ENCODE measurements around the gene CARNS1.
"Not testable (repeated sequence)": the region's sequence is repeated elsewhere in the genome, so short reads cannot be mapped to it uniquely, and the experiment has no call there.

CARNS1 gene

DNA sequence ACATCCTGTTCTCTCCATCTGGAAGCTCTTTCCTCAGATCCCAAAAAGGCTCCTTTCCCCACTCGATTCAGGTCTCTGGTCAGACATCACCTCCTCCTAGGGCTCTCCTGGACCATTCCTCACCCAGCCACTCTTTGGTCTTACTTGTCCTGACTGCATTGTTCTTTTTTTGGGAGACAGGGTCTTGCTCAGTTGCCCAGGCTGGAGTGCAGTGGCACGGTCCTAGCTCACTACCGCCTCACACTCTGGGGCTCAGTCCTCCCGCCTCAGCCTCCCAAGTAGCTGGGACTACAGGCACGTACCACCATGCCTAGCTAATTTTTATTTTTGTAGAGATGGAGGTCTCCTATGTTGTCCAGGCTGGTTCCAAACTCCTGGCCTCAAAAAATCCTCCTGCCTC lies 30.0 kb downstream of the CARNS1 start:
- no peak for DNase-seq

DNA sequence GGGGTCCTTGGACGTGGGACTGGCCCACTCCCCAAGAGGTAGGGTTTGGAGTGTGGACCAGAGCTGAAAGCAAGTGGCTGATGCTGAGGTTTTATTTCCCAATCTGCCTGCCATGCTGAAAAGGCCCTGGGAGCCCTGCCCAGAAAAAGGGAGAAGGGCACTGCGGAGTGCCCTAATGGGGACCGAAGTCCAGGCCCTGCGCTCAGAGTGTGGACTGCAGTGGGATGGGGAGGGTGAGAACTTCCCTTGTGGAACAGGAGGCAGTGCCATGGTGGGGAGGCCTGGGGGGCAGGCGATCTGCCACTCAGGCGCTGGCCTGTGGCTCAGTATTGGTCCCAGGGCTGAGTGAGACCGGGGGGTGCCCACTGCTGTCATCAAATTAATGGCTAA lies 32.7 kb downstream of the CARNS1 start:
- DNase-seq = no peak

DNA sequence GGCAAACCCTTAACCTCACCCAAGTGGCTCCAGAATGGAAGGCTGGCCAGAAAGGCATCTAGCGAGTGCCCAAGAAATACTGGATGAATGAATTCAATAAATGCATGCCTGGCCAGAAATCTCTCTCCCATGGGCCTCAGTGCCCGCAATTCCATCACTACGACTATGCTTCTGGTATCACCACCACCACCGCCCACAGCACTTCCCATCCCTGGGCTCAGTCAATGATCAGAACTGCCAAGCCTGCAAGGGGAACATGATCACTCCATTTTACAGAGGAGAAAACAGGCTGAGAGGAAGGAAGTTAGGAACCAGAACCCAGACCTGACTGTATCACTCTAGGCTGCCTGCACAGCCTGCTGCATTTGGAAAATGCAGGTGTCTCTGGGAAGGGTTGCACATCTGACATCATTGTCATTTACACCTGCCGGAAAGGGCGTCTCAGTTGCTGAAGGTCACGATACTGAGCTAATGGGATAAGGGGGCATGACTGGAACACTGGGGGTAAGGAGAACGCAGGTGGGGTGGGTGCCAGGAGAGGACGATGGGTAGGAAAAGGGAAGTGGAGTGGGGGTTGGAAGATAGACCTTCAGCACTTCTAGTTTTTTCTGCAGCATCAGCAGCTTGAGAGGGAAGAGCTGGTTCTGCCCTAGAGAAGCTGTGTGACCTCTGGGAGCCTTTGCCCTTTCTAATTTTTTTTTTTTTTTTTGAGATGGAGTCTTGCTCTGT lies 33.8 kb downstream of the CARNS1 start:
- DNase-seq = no peak

DNA sequence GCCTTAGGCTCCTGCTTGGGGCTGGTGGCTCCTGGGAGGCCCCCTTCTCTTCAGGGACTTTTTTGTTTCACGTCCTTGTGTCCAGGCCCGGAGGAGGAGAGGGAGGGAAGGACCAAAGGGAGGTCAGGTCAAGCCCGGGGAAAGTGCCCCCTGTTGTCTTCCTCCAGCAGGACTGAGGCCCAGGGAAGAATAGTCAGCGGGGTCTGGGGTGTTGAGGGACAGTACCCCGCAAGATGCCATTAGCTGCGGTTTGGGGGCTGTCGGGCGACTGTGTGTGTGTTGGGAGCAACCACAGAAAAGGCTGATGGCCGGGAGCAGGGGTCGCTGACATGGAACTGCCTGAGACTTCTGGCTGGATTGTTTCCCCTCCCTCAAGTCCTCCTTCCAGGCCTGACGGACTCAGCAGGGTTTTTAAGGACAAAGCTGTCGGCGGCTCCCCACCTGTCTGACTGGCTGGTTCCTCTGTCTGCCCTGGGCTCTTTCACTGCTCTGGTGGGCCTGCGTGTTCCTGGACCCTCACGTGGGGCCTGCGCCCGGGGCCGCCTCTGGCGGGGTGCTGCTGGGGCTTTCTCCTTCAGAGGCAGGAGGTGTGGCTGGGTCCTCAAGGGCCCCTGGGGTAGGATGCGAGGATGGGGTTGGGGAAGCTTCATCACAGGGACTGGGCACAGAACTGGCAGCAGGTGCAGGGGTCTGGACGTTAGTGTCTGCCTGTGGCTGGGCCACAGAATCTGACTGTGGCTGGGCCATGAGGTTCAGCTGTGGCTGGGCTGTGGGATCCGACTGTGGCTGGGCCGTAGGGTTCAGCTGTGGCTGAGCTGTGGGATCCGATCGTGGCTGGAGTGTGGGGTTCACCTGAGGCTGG lies 35.5 kb downstream of the CARNS1 start:
- DNase-seq = no peak

DNA sequence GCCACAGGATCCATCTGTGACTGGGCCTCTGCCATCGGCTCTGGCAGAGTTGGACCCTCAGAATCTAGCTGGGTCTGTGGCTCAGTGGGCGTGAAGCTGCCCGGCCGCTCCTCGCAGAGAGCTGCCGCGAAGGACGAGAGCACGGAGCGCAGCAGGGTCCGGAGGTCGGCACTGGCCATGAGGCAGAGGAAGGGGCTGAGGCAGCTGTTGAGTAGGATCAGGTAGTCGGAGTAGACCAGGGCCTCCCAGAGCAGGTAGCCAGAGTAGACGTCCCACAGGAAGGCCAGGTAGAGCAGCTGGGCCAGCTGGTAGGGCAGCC lies 36.1 kb downstream of the CARNS1 start:
- DNase-seq = no peak

DNA sequence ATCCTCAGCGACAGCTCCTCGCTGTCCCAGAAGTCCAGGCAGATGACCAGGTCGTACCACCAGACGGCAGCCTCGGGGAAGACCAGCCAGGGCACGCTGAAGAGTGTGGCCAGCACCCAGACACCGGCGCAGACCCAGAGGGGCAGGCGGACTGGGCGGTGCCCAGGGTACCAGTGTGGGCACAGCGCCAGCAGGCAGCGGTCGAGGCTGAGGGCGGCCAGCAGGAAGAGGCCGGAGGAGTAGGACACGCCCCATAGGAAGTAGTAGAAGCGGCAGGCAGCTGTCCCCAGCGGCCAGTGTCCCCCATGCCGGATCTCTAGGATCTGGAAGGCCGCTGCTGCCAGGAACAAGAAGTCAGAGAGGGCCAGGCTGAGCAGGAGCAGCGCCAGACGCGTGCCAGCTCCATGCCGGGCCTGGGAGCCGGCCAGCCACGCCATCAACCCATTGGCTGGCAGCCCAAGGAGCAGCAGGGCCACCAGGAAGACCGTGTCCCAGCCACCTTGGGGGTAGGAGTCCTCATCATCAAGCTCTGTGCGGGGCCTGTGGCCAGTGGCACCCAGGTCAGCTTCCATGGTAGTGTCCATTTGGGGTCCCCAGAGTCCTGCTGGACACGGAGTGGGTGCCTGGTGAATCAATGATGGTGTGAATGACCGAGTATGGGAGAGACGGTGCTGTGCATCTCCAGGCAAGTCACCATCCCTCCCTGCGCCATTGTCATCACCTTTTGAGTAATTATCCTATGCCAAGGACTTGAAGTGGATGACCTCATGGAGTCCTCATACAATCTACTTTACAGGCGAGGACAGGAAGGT lies 36.9 kb downstream of the CARNS1 start, which contains the start of gene GPR152:
Gene GPR152, minus strand, starts transcription at position 589 of the 812 bp plus-strand sequence. Its CDS starts 5 bp downstream, at position 584.
- no peak for DNase-seq

DNA sequence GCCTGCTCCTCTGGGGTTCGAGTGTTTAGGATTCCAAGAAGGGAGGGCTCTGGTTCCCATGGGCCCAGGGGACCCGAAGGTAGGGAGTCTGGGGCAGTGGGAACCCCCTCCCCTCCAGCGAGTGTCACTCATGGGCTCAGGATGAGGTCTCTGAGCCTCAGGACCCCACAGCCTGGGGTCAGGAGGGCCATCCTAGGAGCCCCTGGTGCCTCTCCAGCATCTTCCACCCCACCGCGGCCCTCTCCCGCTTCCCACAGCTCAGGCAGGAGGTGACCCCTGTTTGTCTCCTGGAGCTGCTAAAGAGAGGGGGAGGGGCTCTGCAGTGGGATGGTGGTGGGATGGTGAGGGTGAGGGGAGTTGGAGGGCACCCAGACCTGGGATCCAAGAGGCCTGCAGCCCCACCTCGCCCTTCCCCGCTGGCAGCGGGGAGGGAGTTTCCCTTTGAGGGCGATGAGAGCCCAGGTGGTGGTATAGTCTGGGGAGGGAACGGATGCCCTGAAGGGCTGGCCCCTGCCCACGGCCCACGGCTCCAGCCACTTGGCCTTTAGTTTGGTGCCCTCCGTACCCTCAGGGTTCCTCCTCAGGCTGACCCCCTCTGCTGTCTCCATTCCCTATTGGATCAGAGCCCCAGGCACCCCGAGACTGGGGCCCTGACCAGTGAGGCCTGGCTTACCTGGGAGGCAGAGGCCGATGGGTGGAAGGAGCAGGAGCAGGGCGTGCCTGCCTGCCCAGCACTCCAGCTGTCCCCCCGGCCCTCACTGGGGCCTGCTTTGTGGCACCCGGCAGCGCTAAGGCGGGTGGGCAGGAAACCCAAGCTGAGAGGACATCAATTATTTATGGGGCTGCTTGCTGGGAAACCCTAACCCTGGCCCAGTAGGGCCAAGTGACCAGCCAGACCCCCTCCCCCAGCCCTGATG lies 38.6 kb downstream of the CARNS1 start:
- no peak for DNase-seq

DNA sequence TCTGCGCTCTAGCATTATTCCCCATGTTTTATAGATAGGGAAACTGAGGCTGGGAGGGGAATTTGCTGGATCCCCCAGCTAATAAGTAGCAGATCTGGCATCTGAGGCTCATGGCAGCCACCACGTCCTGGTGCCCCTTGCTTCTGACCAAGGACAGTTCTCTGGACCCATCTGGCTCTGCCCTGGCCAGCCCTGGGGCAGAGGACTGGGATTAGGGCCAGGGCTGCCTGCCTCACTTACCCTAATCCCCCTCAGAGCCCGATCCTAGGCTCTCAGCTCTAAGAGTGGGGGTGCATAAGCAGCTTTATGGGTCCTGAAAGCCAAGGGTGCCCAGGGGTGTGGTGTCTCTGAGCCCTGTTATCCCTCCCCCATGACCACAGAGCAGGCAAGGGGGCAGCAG lies 39.6 kb downstream of the CARNS1 start, which contains the start of gene CABP4:
Gene CABP4, plus strand, starts transcription at position 301 of the 400 bp plus-strand sequence. Its CDS starts 70 bp downstream, at position 371.
- no peak for DNase-seq

DNA sequence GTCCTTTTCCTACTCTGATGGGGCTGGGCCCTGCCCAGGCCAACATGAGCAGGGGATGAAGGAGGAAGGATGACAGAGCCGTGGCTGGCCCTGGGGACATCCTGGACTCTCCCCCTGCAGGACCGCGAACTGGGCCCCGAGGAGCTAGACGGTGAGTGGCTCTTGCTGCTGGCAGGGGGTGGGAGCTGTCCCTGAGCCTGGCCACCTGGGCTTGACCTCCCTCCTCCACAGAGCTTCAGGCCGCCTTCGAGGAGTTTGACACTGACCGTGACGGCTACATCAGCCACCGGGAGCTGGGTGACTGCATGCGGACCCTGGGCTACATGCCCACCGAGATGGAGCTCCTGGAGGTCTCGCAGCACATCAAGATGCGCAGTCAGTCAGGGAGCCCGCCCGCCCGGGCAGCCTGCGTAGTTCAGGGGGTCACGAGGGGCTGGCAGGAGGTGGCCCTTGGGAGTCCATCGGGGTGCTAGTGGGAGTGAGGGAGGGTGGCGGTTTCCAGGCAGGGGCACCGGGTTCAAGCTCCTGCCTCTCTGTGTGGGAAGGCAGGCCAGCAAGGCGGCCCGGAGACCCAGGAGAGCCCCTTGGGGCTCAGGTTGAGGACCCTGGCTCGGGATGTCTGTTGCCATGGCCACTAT lies 40.7 kb downstream of the CARNS1 start:
- no peak for DNase-seq

DNA sequence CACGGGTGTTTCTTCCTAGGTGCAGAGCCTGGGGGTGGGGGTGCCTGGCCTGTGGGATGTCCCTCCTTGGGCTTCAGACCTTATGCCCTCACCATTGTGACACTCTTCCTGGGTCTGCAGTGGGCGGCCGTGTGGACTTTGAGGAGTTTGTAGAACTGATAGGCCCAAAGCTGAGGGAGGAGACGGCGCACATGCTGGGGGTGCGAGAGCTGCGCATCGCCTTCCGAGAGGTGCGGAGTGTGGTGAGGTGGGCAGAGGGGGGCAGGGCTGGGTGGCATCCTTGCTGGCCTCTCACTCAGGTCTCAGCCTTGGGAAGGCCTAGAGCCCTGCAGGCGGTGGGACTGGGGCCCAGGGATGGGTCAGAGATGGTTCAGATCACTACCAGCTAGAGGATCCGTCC lies 42.0 kb downstream of the CARNS1 start:
- no peak for DNase-seq

DNA sequence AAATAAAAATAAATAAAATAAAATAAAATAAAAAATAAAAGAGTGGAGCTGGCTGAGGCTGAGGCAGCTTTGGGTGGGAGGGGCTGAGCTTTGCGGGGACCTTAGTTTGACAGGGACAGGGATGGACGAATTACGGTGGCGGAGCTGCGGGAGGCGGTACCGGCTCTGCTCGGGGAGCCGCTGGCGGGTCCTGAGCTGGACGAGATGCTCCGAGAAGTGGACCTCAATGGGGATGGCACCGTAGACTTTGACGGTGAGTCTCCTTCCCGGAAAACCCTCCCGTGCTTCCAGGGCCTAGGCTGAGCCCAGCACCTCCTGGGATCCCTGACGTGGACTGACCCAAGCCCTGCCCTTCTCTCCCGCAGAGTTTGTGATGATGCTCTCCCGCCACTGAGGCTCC lies 42.8 kb downstream of the CARNS1 start:
- DNase-seq = no peak

DNA sequence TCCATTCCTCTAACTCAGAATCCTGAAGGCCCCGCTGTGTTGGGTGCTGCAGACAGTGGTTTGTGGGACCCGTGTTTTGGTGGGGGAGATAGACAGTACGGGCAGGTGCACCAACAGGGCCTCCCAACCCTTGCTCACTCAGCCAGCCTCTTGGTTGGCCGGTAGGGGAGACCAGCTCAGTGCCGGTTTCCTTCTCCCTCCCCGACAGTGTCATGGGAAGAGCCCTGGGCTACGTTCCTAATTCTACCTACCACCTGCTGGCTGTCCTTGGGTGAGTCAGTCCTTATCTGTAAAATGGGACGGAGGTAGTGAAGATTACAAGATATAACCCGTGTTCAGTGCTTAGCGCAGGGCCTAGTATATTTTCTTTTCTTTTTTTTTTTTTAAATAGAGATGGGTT lies 47.7 kb downstream of the CARNS1 start:
- DNase-seq = no peak

DNA sequence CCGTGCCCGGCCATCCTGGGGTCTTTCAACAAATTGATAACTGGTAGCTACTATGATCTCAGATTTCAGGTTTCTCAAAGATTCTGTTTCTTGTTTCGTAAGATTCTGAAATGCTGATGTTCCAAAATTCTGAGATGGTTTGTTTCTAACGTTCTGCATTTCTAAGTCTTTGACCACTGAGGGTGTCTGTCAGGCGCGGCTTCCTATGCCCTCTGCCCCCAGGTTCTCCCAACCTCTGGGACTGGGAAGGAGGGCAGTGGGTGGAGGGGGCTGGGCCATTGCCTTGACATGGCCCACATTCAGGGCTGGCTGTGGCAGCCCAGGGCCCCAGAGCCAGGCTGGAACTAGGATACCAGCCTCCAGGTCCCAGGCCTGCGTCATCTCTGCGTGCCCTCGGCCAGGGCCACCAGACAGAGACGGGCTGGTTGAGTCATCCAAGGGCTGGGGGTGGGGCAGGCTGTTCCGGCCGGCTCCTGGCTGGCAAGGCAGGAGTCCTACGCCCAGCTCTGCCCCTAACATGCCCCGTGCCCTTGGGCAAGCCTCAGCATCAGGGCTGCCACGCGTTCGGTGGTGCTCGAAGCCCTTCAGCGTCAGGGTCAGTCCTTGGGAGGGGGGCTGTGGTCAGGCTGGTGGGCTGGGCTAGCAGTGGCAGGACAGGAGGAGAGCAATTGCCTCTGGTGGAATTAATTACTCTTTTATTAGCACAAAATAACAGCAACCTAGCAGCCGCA lies 48.4 kb downstream of the CARNS1 start:
- DNase-seq = no peak

DNA sequence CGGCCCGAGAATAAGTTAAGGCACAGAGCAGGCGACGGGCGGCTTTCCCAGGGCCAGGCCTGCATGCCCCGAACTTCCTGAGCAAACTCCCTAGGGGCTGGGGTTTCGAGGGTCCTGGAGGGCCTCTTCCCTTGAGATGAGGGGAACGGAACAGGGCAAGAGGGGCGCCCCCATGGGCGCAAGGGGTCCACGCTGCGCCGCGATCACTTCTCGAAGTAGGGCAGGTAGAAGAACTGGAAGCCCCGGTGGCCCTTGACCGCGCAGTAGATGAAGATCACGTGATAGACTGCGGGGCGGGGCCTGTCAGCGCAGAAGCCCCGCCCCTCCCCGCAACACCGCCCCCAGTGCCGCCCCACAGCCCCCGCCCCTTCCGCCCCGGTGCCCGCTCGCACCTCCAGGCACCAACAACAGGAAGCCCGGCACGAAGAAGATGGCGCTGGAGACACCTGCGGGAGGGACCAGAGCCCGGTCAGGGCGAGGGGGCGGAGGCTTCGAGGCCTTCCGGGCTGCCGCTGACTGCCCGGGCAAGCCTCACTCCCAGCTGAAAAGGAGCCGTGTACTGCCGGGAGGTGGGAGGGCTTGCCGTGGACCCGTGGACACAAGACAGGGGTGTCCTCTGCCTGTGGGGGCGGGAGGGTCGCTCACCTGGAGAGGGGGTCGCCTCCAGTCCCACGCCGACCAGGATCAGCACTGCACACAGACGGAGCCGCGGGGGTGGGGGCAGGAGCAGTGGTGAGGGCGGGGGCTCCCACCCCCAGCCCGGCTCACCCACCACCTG lies 49.1 kb downstream of the CARNS1 start:
- DNase-seq = peak; percentile 91

DNA sequence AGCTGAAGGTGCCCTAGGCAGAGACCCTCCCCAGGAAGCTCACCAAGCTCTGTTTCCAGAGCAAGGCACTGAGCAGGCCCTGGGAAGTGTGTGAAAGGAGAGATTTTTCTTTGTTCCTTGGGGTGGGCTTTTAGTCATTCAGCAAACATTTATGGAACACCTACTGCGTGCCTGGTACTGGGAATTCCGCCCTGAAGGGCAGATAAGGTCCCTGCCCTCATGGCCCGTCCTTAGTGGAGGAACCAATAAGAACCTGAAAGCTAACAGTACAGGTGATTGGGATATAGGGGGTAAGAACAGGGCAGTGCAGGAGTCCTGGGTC lies 49.7 kb downstream of the CARNS1 start:
- no peak for DNase-seq

DNA sequence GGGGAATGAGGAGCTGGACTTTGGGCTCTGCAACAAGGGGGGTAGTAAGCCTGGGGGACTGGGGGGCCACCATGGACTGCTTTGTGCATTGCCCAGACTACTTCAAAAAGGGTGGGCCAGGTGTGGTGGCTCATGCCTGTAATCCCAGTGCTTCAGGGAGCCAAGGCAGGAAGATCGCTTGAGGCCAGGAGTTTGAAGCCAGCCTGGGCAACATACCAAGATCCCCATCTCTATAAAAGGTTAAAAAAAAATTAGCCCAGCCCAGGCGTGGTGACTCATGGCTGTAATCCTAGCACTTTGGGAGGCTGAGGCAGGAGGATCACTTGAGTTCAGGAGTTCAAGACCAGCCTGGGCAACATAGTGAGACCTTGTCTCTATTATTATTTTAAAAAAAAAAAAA lies 50.1 kb downstream of the CARNS1 start:
- DNase-seq = not testable (repeated sequence)

DNA sequence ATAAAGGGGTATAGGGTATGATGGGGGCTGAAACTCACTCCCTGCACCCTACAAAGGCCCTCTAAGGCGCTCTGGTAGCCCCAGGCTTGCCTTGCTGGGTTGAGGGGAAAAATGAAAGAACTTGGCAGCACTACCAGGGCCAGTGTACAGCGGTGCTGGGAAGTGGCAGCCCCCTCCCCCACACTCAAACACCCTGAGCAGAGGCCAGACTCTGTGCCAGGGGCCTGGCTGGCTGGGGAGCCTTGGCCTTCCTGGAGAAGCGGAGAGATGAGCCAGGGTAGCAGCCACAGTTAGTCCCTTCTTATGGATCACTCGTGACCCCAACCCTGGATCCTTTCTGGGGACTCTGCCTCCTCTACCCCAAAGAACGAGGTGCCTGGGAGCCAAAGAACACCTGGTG lies 50.9 kb downstream of the CARNS1 start:
- DNase-seq = no peak

DNA sequence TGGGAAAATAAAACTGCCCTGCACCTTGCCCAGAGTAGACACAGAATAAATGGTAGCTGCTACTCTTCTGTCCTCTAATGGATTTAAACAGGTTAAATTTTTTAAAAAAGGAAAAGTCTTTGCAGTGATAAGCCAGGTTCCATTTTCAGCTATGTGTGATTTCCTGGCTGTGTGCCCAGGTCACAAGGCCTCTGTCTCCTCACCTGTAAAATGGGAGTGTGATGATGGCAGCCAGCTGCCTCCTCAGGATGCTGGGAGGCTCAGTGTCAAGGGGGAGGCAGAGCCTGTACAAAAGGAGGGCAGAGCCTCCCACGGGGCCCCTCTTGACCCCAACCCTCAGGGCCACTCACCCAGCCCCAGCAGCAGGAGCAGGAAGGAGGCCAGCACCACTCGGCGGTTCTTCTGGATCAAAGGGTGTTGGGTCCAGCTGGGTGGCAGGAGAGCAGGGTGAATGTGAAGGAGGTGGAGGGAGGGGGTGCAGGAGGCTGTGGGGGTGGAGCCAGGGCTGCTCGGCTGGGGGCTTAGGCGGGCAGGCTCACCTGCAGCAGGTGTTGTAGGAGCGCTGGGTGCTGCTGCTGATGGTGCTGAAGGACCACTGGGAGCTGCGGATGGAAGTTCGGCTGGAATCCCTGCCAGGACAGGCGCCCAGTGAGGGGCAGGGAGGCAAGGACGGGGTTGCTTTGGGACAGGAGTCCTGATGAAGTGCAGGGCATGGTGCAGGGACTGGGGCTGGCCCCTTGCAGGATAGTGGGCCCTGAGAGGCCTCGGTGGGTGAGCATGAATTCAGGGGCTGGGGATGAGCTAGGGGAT lies 51.7 kb downstream of the CARNS1 start:
- no peak for DNase-seq

DNA sequence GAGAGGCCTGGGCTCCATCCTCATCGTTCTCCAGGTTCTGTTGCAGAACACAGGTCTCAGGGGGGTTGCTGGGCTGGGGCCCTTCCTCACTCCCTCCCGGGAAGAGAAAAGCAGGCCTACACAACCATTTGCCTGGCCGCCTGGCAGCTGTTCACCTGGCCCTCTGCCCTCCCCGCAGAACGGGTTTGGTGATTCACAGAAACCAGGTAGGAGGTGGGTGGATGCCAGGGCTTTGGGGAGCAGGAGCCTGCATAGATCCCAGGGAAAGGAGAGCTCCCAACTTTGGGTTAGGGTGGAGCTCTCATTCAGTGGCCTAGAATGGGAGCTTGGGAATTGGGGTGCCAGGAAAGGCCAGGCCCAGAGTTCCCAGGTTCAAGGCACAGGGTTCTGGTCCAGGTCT lies 52.6 kb downstream of the CARNS1 start:
- DNase-seq = no peak

DNA sequence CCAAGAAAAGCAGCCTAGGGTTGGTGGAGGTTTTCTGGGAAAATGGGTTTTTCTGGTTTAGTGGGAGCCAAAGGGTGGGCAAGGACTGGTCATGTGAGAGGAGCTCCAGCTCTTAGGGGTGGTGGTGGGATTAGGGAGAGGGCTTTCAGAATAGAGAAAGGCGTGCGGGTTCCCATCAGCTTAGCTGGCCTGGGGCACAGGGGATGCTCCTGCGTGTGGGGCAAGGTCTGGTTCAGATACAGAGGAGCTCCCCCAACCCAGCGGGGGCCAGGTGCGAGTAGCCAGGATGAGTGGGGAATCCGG lies 52.9 kb downstream of the CARNS1 start:
- no peak for DNase-seq
